ENCODE data around the gene LMF1. TPM values are rescaled to one million over a fixed set of nuclear protein-coding genes. Genes with fewer than 3 reads are reported as not detected.

LMF1 gene
- total RNA-seq, 1 experiment from 2014 or later, result 7.1 TPM

DNA sequence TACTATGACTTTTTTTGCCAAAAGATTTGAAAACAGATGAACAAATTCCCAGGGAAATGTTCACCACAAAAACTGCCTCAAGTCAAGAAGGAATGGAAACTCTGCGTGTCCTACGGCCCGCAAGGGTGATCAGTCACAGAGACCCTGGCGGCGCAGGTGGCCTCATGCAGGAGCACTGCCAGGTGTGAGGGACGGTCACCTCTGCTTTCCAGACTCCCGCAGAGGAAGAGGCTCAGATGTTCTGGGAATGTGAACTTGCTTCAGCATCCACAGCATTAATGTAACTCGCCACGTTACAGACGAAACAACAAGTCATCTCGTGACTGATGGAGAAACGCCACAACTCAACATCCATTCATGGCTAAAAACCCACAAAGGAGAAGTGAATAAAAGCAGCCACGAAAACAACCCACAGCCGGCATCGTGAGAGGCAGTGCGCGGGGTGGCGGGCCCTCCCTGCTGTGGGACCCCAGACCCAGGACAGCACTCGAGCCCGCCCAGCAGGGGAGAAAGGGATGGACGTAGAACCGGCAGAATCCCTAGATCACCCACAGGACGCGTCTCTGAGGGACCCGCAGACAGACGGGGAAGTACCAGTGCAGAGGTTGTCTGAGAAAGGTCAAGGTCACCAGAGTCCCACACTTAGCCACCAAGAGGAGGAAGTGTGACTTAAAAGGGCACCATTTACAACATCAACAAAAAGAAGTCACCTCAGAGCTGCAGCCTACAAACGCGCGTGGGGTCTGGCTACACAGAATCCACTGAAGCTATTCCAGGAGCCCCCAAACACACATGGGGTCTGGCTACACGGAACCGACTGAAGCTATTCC lies 93.3 kb downstream of the LMF1 start:
- no peak for DNase-seq
- Histone ChIP-seq H3K36me3 (replicated peaks; ENCODE audit: control insufficient read depth, insufficient read depth, low read length) (no peaks in the 10 kb centered on the region), H3K4me3 (ENCODE audit: insufficient read depth, low read depth, low read length) (no peak overlapping the region), H3K27me3 (ENCODE audit: control insufficient read depth, insufficient read depth, low read length) (no peaks in the 10 kb centered on the region)

- H3K4me3 ChIP-seq (ENCODE audit: insufficient read depth, low read depth, low read length), result no peak overlapping the region
- H3K27me3 ChIP-seq (ENCODE audit: control insufficient read depth, insufficient read depth, low read length), result no peaks in the 10 kb centered on the region
- no peaks in the 10 kb centered on the region for H3K36me3 ChIP-seq (replicated peaks; ENCODE audit: control insufficient read depth, insufficient read depth, low read length)
- no peak for DNase-seq
Measured at GRCh38 chr16:876523-877241, 94.1 kb downstream of the LMF1 start.

DNA sequence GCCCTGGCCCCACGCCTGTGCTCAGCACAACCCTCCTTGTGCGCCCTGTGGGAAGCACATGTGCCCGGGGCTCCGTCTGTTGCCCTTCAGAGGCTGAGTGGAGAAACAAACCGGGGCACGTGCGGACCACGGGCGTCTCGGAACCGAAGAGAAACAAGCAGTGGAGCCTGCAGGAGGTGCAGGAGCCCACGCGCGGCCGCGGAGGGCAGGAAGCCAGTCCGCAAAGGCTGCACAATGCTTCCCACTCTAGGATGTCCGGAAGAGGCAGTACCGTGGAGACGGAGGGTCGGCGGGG lies 94.8 kb downstream of the LMF1 start:
- H3K36me3 ChIP-seq (replicated peaks; ENCODE audit: control insufficient read depth, insufficient read depth, low read length), result no peaks in the 10 kb centered on the region
- DNase-seq, result no peak
- no peaks in the 10 kb centered on the region for H3K27me3 ChIP-seq (ENCODE audit: control insufficient read depth, insufficient read depth, low read length)

GRCh38 chr16:875182-876040 lies 95.4 kb downstream of the LMF1 start:
- DNase-seq, result no peak
- H3K27me3 ChIP-seq (ENCODE audit: control insufficient read depth, insufficient read depth, low read length), result no peaks in the 10 kb centered on the region
- no peak overlapping the region for H3K4me3 ChIP-seq (ENCODE audit: insufficient read depth, low read depth, low read length)
- no peaks in the 10 kb centered on the region for H3K36me3 ChIP-seq (replicated peaks; ENCODE audit: control insufficient read depth, insufficient read depth, low read length)

More for the DNA sequence above, 94.8 kb downstream of the LMF1 start:
- H3K4me3 ChIP-seq (ENCODE audit: insufficient read depth, low read depth, low read length), result no peak overlapping the region

DNA sequence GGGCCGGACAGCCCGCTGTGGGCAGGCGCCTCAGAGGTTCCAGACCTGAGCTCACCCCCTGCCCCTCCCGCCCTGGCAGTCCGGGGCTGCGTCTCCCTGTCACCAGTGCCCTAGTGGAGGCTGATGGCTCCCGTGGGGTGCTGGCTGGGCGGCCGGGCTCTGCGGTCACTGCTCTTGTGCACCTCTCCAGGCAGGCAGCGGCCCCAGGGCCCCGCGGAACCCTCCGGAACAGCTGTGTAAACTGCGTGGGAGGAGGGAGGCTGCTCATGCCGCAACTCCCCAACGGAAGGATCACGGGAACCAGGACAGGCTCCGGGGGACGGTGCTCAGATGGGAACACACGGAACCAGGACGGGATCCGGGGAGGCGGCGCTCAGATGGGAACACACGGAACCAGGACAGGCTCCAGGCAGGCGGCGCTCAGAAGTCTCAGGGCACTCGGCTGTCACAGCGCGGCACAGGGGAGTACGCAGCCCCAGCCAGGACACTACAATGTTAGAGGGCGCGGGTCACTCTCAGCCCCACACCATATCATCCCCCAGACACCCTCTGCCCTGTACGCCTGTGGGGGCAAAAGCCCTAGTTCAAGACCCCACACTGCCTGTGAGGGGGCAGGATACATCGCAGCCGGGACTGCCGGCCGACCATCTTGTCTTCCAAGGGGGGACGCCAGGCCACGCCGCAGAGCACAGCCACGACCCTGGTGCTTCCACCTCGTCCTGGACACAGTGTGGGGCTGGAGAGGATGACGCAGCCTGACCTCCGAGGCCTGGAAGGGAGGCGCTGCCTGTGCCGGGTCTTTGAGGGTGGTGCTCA lies 96.2 kb downstream of the LMF1 start:
- Histone ChIP-seq H3K36me3 (replicated peaks; ENCODE audit: control insufficient read depth, insufficient read depth, low read length) (no peaks in the 10 kb centered on the region), H3K4me3 (ENCODE audit: insufficient read depth, low read depth, low read length) (no peak overlapping the region), H3K27me3 (ENCODE audit: control insufficient read depth, insufficient read depth, low read length) (no peaks in the 10 kb centered on the region)
- DNase-seq, result no peak

GRCh38 chr16:873889-874288 lies 96.9 kb downstream of the LMF1 start:
- H3K27me3 ChIP-seq (ENCODE audit: control insufficient read depth, insufficient read depth, low read length), result no peaks in the 10 kb centered on the region
- no peak overlapping the region for H3K4me3 ChIP-seq (ENCODE audit: insufficient read depth, low read depth, low read length)
- no peak for DNase-seq
- H3K36me3 ChIP-seq (replicated peaks; ENCODE audit: control insufficient read depth, insufficient read depth, low read length), result no peaks in the 10 kb centered on the region

- no peak for DNase-seq
Measured at GRCh38 chr16:873243-873661, 97.5 kb downstream of the LMF1 start.

GRCh38 chr16:872436-873242 lies 98.1 kb downstream of the LMF1 start:
- H3K4me3 ChIP-seq (ENCODE audit: insufficient read depth, low read depth, low read length), result no peak overlapping the region
- H3K36me3 ChIP-seq (replicated peaks; ENCODE audit: control insufficient read depth, insufficient read depth, low read length), result no peaks in the 10 kb centered on the region
- DNase-seq, result no peak
- no peaks in the 10 kb centered on the region for H3K27me3 ChIP-seq (ENCODE audit: control insufficient read depth, insufficient read depth, low read length)

More at GRCh38 chr16:873243-873661, 97.5 kb downstream of the LMF1 start:
- Histone ChIP-seq H3K36me3 (replicated peaks; ENCODE audit: control insufficient read depth, insufficient read depth, low read length) (no peaks in the 10 kb centered on the region), H3K27me3 (ENCODE audit: control insufficient read depth, insufficient read depth, low read length) (no peaks in the 10 kb centered on the region), H3K4me3 (ENCODE audit: insufficient read depth, low read depth, low read length) (no peak overlapping the region)

GRCh38 chr16:871562-872345 lies 99.0 kb downstream of the LMF1 start:
- no peak for DNase-seq
- Histone ChIP-seq H3K27me3 (ENCODE audit: control insufficient read depth, insufficient read depth, low read length) (no peaks in the 10 kb centered on the region), H3K36me3 (replicated peaks; ENCODE audit: control insufficient read depth, insufficient read depth, low read length) (no peaks in the 10 kb centered on the region), H3K4me3 (ENCODE audit: insufficient read depth, low read depth, low read length) (no peak overlapping the region)

DNA sequence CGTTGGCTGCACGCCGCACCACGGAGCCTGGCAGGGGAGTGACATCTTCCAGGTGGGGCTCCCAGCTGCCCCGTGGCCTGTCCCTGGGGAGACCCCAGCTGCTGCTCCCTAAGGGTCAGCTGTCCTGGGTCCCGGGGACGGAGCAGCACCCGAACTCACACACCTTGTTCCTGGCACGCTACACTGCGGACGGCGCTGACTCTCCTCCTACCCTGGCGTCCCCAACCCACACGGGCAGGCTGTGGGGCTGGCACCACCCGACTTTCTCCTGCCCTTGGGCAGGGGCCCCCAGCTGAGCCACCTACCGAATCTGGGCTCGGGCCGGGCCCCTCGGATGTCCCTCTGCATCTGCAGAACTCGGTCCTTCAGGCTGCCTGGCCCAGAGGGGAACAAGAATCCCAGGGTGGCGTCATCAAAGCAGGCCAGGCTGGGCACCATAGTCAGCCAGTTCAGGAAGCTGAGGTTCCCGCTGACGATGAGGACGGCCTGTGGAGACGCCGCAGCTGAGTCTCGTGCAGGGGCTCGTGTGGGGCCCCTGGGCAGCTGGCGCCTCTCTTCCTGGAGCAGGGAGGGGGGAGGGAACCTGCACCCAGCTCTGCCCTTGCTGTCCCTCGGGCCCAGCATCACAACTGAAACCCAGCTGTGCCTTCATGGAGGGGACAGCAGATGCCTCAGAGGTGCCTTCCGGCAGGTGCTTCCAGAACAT lies 99.8 kb downstream of the LMF1 start:
- H3K36me3 ChIP-seq (replicated peaks; ENCODE audit: control insufficient read depth, insufficient read depth, low read length), result no peaks in the 10 kb centered on the region
- no peak for DNase-seq
- H3K27me3 ChIP-seq (ENCODE audit: control insufficient read depth, insufficient read depth, low read length), result no peaks in the 10 kb centered on the region
- no peak overlapping the region for H3K4me3 ChIP-seq (ENCODE audit: insufficient read depth, low read depth, low read length)

DNA sequence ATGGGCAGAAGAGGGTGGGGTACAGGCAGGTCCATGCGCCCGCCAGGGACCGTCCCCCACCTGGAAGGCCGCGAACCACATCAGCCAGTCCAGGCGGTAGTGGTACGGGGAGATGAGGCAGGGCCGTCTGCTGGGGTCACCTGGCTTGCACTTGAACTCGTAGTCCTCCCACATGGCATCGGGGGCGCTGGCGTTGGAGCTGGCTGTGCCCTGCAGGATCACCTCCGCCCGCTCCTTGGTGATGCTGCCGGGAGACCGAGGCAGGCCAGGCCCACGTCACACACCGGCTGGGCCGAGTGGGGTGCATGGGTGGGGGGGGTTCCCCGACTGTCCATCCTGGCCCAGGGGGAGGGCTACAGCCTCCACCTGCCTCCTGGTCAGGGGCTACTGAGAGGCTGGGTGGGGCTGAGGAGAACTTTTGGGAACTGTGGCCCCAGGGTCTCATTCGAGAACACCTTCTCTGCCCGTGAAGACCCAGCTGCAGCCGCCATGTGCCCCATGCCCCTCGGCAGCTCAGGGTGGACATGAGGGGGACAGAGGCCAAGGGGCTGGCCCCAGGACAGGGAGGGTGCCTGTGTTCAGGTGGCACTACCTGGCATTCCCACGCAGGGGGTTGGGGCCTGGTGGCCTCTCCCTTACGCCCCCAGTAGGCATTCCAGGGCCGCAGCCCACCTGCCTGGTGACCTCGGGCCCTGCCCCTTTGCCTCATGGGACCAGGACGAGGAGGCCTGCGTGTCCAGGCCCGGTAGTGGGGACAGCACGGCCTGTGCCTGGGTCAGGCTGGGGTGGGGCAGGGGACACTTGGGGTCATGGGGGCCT lies 100.8 kb downstream of the LMF1 start:
- no peaks in the 10 kb centered on the region for H3K36me3 ChIP-seq (replicated peaks; ENCODE audit: control insufficient read depth, insufficient read depth, low read length)
- no peak overlapping the region for H3K4me3 ChIP-seq (ENCODE audit: insufficient read depth, low read depth, low read length)
- no peaks in the 10 kb centered on the region for H3K27me3 ChIP-seq (ENCODE audit: control insufficient read depth, insufficient read depth, low read length)
- DNase-seq, result no peak

Measured in H7 (cell line).